Natural killer cell (primary cell): ENCODE data around the gene PNKD. TPM values are rescaled to one million over a fixed set of nuclear protein-coding genes. Genes with fewer than 3 reads are reported as not detected.

Source experiments
- ATAC-seq, 3 donors: fragments of 150-1000 bp in 2 of 3; fragments of 200-7000 bp in 1 of 3; cut with Tn5 transposase; 1 replicate in 1 of 3; 2 replicates in 2 of 3; pipeline ENCODE4 v1.10.0; 2021; ENCODE audit warnings: mild to moderate bottlenecking in 2 of 3, moderate library complexity in 2 of 3
- DNase-seq, 2 donors: peaks; one replicate each; pipeline versions ENCODE4 v3.0.0 to v3.0.0-alpha.2; 2013 to 2021; ENCODE audit warnings: mixed read lengths in 1 of 2
- H3K27ac ChIP-seq: one replicate; pipeline ENCODE4 v1.5.1; 2013; ENCODE audit warnings: mild to moderate bottlenecking, low read length
- H3K27me3 ChIP-seq: one replicate; pipeline ENCODE4 v1.6.1; 2013; ENCODE audit warnings: low read length; ENCODE audit not compliant: control insufficient read depth, insufficient read depth
- H3K36me3 ChIP-seq: one replicate; pipeline ENCODE4 v1.6.1; 2013; ENCODE audit warnings: low read length; ENCODE audit not compliant: control insufficient read depth, insufficient read depth
- H3K4me1 ChIP-seq: one replicate; pipeline ENCODE4 v1.6.1; 2013; ENCODE audit warnings: low read length; ENCODE audit not compliant: control insufficient read depth, insufficient read depth
- H3K4me3 ChIP-seq: one replicate; pipeline ENCODE4 v1.5.1; 2013; ENCODE audit warnings: low read length
- H3K9me3 ChIP-seq: one replicate; pipeline ENCODE4 v1.6.1; 2013; ENCODE audit warnings: low read length; ENCODE audit not compliant: control insufficient read depth, insufficient read depth
- H3K27ac Mint-ChIP-seq, 2 donors: one replicate each; pipeline ENCODE4 v1.8.0; 2022; ENCODE audit warnings: mild to moderate bottlenecking in 2 of 2, mixed read lengths in 2 of 2, moderate library complexity in 1 of 2
- H3K27me3 Mint-ChIP-seq, 2 donors: one replicate each; pipeline ENCODE4 v1.8.0; 2022; ENCODE audit warnings: low read depth in 2 of 2, mixed read lengths in 2 of 2
- H3K36me3 Mint-ChIP-seq: one replicate; pipeline ENCODE4 v1.8.0; 2022; ENCODE audit warnings: mixed read lengths
- H3K4me1 Mint-ChIP-seq, 2 donors: one replicate each; pipeline ENCODE4 v1.8.0; 2022; ENCODE audit warnings: mixed read lengths in 2 of 2
- H3K4me3 Mint-ChIP-seq: one replicate; pipeline ENCODE4 v1.8.0; 2022; ENCODE audit warnings: mild to moderate bottlenecking, moderate library complexity, mixed read lengths
- H3K9me3 Mint-ChIP-seq, 2 donors: one replicate each; pipeline ENCODE4 v1.8.0; 2022; ENCODE audit warnings: mixed read lengths in 2 of 2
- WGBS: methylation state at CpG from one replicate; pipeline ENCODE4 v1.1.7; 2013; ENCODE audit warnings: missing lambda C conversion rate; ENCODE audit not compliant: insufficient coverage; 5-methylcytosine and 5-hydroxymethylcytosine counted together
- intact Hi-C: fragments of 100-400 bp; cut with micrococcal nuclease; formaldehyde crosslinking; loops from one replicate; pipeline ENCODE4 v1.14.2; 2022
- total RNA-seq, 4 donors: library from RNA; stranded (reverse); fragments of 120-200 nt in 1 of 4; gene quantifications; one replicate each; pipeline versions ENCODE4 v1.2.3 to v1.2.4, GENCODE V29; 2013 to 2022
- TF ChIP-seq, protein P1 (sequence below): fragments of 200-600 bp; IDR thresholded peaks from one replicate; pipeline ENCODE4 v1.8.0; 2022; ENCODE audit warnings: antibody characterized with exemption

The PNKD gene
- total RNA-seq, 3 donors from 2014 or later (not counting 1 experiment from before 2014, with no cell fraction given): 18.8 to 21.3 (median 18.9) TPM

DNA sequence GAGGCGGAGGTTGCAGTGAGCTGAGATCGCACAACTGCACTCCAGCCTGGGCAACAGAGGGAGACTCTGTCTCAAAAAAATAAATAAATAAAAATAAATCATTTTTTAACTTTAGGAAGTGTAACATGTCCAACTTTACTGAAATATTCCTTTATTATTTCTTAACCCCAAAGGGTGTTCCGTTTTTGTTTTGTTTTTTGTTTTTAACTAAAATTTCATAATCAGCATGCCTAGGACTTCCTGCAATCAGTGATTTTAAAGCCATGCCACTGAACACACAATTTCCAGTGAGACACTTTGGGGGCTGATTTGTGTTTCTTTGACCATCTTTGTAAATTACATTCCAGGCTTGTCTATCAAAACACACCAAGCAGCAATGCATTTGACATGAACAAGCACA lies 93.4 kb downstream of the PNKD start:
- 87% methylated on average over 2 of the region's 3 CpGs for WGBS
- intact Hi-C loops: no loop called here

DNA sequence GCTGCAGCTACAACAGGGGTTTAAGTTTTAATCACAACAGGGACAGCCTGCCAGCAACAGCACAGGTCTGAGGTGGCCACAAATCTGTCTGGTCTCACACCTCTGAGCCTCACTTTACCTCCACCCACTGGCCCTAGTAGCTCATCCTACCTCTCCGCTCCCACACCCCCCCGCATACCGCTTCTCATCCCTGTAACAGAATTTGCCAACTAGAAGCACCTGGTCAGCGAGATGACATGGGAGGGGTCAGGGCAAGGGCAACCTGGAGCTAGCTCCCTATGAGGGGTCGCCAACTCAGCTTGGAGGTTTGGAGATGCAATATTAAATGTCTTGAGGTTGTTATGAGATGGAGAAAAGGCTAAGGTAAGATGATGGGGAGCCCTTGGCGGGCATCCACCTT lies 93.9 kb downstream of the PNKD start:
- Histone ChIP-seq H3K27ac (no peak overlapping the region), H3K4me1 (peaks cover 32% of the 10 kb centered on the region), H3K36me3 (no peaks in the 10 kb centered on the region), H3K9me3 (no peaks in the 10 kb centered on the region), H3K27me3 (no peaks in the 10 kb centered on the region), H3K4me3 (no peak overlapping the region)
- Mint-ChIP-seq H3K36me3 (no peaks in the 10 kb centered on the region), H3K4me3 (no peak overlapping the region), H3K27me3 (no peaks in the 10 kb centered on the region), H3K27ac (no peak overlapping the region), H3K4me1 (peaks cover 9 to 14% of the 10 kb centered on the region in 2 donors), H3K9me3 (no peaks in the 10 kb centered on the region)
- TF ChIP-seq, protein P1, sequence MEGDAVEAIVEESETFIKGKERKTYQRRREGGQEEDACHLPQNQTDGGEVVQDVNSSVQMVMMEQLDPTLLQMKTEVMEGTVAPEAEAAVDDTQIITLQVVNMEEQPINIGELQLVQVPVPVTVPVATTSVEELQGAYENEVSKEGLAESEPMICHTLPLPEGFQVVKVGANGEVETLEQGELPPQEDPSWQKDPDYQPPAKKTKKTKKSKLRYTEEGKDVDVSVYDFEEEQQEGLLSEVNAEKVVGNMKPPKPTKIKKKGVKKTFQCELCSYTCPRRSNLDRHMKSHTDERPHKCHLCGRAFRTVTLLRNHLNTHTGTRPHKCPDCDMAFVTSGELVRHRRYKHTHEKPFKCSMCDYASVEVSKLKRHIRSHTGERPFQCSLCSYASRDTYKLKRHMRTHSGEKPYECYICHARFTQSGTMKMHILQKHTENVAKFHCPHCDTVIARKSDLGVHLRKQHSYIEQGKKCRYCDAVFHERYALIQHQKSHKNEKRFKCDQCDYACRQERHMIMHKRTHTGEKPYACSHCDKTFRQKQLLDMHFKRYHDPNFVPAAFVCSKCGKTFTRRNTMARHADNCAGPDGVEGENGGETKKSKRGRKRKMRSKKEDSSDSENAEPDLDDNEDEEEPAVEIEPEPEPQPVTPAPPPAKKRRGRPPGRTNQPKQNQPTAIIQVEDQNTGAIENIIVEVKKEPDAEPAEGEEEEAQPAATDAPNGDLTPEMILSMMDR: no peak
- DNase-seq: no peak
- no peak for ATAC-seq
- intact Hi-C loops: no loop called here
- 94% methylated on average over 6 of the region's 6 CpGs for WGBS

More for the DNA sequence above, 93.4 kb downstream of the PNKD start:
- H3K9me3 ChIP-seq: no peaks in the 10 kb centered on the region
- Mint-ChIP-seq H3K27me3 (no peaks in the 10 kb centered on the region), H3K27ac (peak overlapping the region in 1 of 2 donors; percentile 52), H3K4me1 (peaks cover 6 to 14% of the 10 kb centered on the region in 2 donors), H3K36me3 (no peaks in the 10 kb centered on the region), H3K9me3 (no peaks in the 10 kb centered on the region), H3K4me3 (no peak overlapping the region)
- no peak overlapping the region for H3K4me3 ChIP-seq
- DNase-seq (no peak), ATAC-seq (no peak)
- no peaks in the 10 kb centered on the region for H3K27me3 ChIP-seq
- no peak overlapping the region for H3K27ac ChIP-seq
- H3K4me1 ChIP-seq: peaks cover 28% of the 10 kb centered on the region
- H3K36me3 ChIP-seq: no peaks in the 10 kb centered on the region
- TF ChIP-seq, protein P1: no peak

DNA sequence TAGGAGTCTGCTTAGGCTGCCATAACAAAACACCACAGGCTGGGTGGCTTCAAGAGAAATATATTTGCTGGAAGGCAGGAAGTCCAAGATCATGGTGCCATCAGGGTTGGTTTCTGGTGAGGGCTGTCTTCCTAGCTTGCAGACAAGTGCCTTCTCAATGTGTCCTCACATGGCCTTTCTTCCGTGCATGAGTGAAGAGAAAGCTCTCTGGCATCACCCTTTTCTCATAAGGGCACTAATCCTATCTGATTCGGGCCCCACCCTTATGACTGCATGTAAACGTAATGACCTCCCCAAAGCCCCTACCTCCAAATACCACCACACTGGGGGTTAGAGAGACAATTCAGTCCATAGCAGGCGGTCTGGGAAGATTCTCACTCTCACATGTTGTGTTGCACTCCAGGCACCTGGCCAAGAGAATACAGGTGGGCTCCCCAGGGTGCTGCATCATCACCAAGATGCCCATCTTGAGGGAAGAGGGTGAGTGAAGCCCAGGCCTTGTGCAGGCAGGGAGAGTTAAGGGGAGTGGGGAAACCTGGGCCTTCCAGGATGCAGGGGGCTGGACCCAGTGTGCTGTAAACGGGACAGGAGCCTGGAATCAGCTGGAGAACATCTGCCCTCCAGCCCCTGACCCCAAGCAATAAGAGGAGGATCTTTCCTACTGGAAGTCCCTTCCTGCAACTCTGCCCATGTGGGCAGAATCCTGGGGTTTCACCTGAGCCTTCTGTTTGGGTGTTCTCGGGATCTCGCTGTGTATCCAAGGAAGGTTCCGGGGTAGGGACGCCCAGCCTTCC lies 96.5 kb downstream of the PNKD start:
- H3K36me3 ChIP-seq: no peaks in the 10 kb centered on the region
- intact Hi-C loops: loop anchor here (2.0 kb wide), 1 partner anchor 30 kb away; no protein-coding TSS in a partner anchor
- Mint-ChIP-seq H3K4me1 (peaks cover 12 to 14% of the 10 kb centered on the region in 2 donors), H3K27ac (peak overlapping the region; percentile 79 to 92), H3K9me3 (no peaks in the 10 kb centered on the region), H3K4me3 (peak overlapping the region; percentile 87), H3K36me3 (no peaks in the 10 kb centered on the region), H3K27me3 (no peaks in the 10 kb centered on the region)
- no peak for ATAC-seq
- H3K4me1 ChIP-seq: peaks cover 41% of the 10 kb centered on the region
- no peak for DNase-seq
- H3K9me3 ChIP-seq: no peaks in the 10 kb centered on the region
- peak overlapping the region; percentile 87 for H3K27ac ChIP-seq
- H3K4me3 ChIP-seq: peak overlapping the region; percentile 57
- TF ChIP-seq, protein P1: no peak
- H3K27me3 ChIP-seq: no peaks in the 10 kb centered on the region
- WGBS: 87% methylated on average over 9 of the region's 9 CpGs
